Right lobe of liver (tissue), 6 donors: ENCODE results near the gene ELMO1. TPM values are rescaled to one million over a fixed set of nuclear protein-coding genes. Genes with fewer than 3 reads are reported as not detected.
A peak's percentile ranks its signal among the peaks of the same experiment; 100 is the strongest.

Source experiments
- ATAC-seq, 4 donors: fragments of 200-7000 bp; cut with Tn5 transposase; one replicate each; pipeline ENCODE4 v1.9.1; 2020; ENCODE audit warnings: mild to moderate bottlenecking in 4 of 4, moderate library complexity in 4 of 4
- DNase-seq, 3 donors: peaks; one replicate each; pipeline ENCODE4 v3.0.0-alpha.2; 2020
- H3K27ac ChIP-seq, 3 donors: fragments of 200-600 bp; one replicate each; pipeline ENCODE4 v1.8.0; 2022
- H3K27me3 ChIP-seq, 2 donors: fragments of 200-600 bp; one replicate each; pipeline ENCODE4 v1.8.0; 2022
- H3K36me3 ChIP-seq, 4 donors: fragments of 200-600 bp; sonication (generic) in 1 of 4; one replicate each; pipeline versions ENCODE4 v1.5.1 to v1.8.0; 2017 to 2022; ENCODE audit warnings: control low read depth in 1 of 4
- H3K4me1 ChIP-seq, 4 donors: fragments of 200-600 bp; sonication (generic) in 1 of 4; one replicate each; pipeline versions ENCODE4 v1.5.1 to v1.8.0; 2017 to 2022; ENCODE audit warnings: control low read depth in 1 of 4
- H3K4me3 ChIP-seq, 3 donors: fragments of 200-600 bp; one replicate each; pipeline ENCODE4 v1.8.0; 2022
- H3K9me3 ChIP-seq, 4 donors: fragments of 200-600 bp; sonication (generic) in 1 of 4; one replicate each; pipeline versions ENCODE4 v1.5.1 to v1.8.0; 2017 to 2022; ENCODE audit warnings: control low read depth in 1 of 4
- POLR2A ChIP-seq: fragments of 450-650 bp; IDR thresholded peaks from one replicate; pipeline ENCODE4 v1.6.1; 2017; ENCODE audit warnings: antibody characterized with exemption, mild to moderate bottlenecking
- WGBS: methylation state at CpG from one replicate; pipeline ENCODE4 v1.1.6; 2018; ENCODE audit warnings: low coverage, low lambda C conversion rate; ENCODE audit not compliant: insufficient coverage; ENCODE audit errors: missing lambda C conversion rate; 5-methylcytosine and 5-hydroxymethylcytosine counted together
- intact Hi-C, 2 donors: fragments of 100-400 bp; cut with DNase I; formaldehyde crosslinking; loops; one replicate each; pipeline versions ENCODE4 v1.11.2 to v1.14.1; 2022
- total RNA-seq, 6 experiments: library from RNA; depleted of rRNA in 2 of 6; stranded (reverse); fragments of >200 nt in 2 of 6; fragmentation: NEBNext Ultra II Directional in 3 of 6; extraction: Animal tissue kit (Norgen Biotek cat#: 25700) in 3 of 6; gene quantifications; one replicate each; pipeline versions ENCODE4 v1.1.0 to v1.2.4, GENCODE V29; 2016 to 2023
- TF ChIP-seq, protein P1 (sequence below), 4 donors: fragments of 200-600 bp in 3 of 4; fragments of 450-650 bp in 1 of 4; IDR thresholded peaks; one replicate each; pipeline versions ENCODE4 v1.5.1 to v1.8.0; 2016 to 2022; ENCODE audit warnings: antibody characterized with exemption in 4 of 4, mild to moderate bottlenecking in 2 of 4
- donor health status: DM: no; HTN: yes; CAD: no.
- donor health status: DM: no; HTN: no; CAD: no.
- donor health status: DM: no; HTN: no; CAD: no.
- donor health status: DM: no; HTN: yes; CAD: no.
- donor health status: DM: no; HTN: yes; CAD: no.

Gene ELMO1
- total RNA-seq, 6 experiments from 2014 or later = 18.4 to 55.4 (median 25.1) TPM

DNA sequence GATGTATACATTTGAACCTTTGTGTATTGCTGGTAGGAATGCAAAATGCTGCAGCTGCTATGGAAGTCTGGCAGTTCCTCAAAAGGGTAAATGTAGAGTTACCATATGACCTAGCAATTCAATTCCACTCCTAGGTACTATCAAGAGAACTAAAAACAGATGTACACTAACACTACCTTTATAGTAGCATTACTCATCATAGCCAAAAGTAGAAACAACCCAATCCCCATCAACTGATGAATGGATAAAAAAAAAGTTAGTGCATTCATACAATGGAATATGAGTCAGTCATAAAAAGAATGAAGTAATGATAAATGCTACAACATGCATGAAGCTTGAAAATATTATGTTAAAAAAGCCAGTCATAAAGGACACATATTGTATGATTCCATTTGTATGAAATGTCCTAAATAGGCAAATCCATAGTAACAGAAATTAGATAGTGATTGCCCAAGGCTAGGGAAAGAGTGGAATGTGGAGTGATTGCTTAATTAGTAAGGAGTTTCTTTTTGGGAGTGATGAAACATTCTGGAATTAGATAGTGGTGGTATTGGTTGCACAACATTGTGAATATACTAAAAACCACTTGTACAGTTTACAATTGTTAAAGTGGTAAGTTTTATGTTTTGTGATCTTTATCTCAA is 628.0 kb downstream of the ELMO1 start:
- peak; percentile 72 to 92 (median 90) for ATAC-seq
- no peaks in the 10 kb centered on the region for H3K9me3 ChIP-seq
- intact Hi-C loops = no loop called here
- peak overlapping the region in 2 of 3 donors; percentile 39 to 66 for H3K27ac ChIP-seq
- H3K27me3 ChIP-seq = no peaks in the 10 kb centered on the region
- no peaks in the 10 kb centered on the region for H3K36me3 ChIP-seq
- H3K4me1 ChIP-seq = peaks cover 0 to 10% (median 0%) of the 10 kb centered on the region in 4 donors
- no peak for DNase-seq
- TF ChIP-seq, protein P1, sequence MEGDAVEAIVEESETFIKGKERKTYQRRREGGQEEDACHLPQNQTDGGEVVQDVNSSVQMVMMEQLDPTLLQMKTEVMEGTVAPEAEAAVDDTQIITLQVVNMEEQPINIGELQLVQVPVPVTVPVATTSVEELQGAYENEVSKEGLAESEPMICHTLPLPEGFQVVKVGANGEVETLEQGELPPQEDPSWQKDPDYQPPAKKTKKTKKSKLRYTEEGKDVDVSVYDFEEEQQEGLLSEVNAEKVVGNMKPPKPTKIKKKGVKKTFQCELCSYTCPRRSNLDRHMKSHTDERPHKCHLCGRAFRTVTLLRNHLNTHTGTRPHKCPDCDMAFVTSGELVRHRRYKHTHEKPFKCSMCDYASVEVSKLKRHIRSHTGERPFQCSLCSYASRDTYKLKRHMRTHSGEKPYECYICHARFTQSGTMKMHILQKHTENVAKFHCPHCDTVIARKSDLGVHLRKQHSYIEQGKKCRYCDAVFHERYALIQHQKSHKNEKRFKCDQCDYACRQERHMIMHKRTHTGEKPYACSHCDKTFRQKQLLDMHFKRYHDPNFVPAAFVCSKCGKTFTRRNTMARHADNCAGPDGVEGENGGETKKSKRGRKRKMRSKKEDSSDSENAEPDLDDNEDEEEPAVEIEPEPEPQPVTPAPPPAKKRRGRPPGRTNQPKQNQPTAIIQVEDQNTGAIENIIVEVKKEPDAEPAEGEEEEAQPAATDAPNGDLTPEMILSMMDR (IDR thresholded peaks at IDR 0.05) = no peak
- TF ChIP-seq POLR2A = no peak
- no peak overlapping the region for H3K4me3 ChIP-seq

DNA sequence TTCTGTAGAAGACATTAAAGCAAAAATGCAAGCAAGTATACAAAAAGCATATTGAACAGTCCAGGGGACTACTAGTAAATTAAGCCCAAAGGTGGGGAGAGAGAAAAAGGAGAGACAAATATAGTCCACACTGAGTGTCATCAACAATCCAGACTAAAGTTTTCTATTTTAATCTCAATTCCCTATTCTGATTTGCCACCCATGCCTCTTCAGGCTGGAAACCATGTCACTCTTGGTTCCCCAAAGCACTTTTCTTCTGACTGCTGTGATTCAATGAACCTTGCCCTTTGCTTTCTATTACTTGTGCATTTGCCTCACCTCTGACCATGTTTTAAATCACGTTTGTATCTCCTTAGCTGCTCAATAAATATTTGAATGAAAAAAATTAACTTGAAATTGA is 629.0 kb downstream of the ELMO1 start:
- WGBS = 29% methylated on average over 1 of the region's 1 CpG
- no peak overlapping the region for H3K4me3 ChIP-seq
- H3K4me1 ChIP-seq = peaks cover 0 to 10% (median 0%) of the 10 kb centered on the region in 4 donors
- DNase-seq (no peak), ATAC-seq (peak in 2 of 4 donors; percentile 28 to 45)
- TF ChIP-seq, protein P1 (IDR thresholded peaks at IDR 0.05) = no peak
- TF ChIP-seq POLR2A = no peak
- H3K36me3 ChIP-seq = no peaks in the 10 kb centered on the region
- no peaks in the 10 kb centered on the region for H3K27me3 ChIP-seq
- H3K27ac ChIP-seq = no peak overlapping the region
- no peaks in the 10 kb centered on the region for H3K9me3 ChIP-seq
- intact Hi-C loops = no loop called here

DNA sequence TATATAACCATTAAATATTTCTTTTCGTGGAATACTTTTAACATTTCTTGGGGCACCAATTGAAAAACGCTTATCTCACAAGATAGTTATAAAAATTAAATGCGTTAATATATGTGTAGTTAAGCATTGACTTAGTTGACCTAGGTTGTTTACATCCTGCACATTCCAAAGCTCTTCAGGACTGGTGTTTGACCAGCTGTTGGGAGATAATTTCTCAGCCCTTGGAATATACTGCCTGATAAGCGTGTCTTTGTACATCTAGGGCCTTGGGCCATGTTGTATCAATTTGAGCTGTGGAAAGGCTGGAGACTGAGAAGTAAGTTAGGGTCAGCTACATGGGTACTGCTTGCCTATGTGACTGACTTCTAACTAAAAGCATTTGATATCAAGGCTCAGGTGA is 634.4 kb downstream of the ELMO1 start:
- 66% methylated on average over 4 of the region's 4 CpGs for WGBS
- TF ChIP-seq, protein P1 (IDR thresholded peaks at IDR 0.05) = no peak
- TF ChIP-seq POLR2A = no peak
- H3K4me1 ChIP-seq = no peaks in the 10 kb centered on the region
- no peaks in the 10 kb centered on the region for H3K27me3 ChIP-seq
- no peaks in the 10 kb centered on the region for H3K36me3 ChIP-seq
- intact Hi-C loops = no loop called here
- DNase-seq = no peak
- no peak for ATAC-seq
- no peaks in the 10 kb centered on the region for H3K9me3 ChIP-seq
- no peak overlapping the region for H3K4me3 ChIP-seq
- H3K27ac ChIP-seq = no peak overlapping the region

DNA sequence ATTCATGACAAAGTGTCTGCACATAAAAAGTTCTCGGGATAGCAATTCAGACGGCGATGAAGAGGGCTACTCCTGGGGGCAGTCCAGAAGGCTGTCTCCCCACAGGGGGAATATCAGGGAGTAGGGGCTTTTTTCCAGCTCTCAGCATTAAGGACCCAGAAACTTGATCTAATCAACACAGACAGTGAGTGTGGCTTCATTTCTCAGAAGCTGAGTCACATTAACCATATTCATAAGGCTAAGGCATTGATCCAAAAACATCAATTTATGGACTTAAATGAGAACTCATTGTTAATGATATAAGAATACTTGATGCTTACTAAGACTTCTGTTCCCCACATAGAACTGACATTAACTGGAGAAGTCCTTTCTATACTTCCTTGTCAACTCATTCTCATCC is 636.9 kb downstream of the ELMO1 start:
- Histone ChIP-seq H3K4me3 (no peak overlapping the region), H3K4me1 (no peaks in the 10 kb centered on the region), H3K36me3 (no peaks in the 10 kb centered on the region), H3K27me3 (no peaks in the 10 kb centered on the region), H3K9me3 (no peaks in the 10 kb centered on the region), H3K27ac (no peak overlapping the region)
- ATAC-seq = no peak
- no peak for DNase-seq
- 55% methylated on average over 3 of the region's 3 CpGs for WGBS
- no peak for TF ChIP-seq POLR2A
- TF ChIP-seq, protein P1 (IDR thresholded peaks at IDR 0.05) = no peak
- intact Hi-C loops = no loop called here

DNA sequence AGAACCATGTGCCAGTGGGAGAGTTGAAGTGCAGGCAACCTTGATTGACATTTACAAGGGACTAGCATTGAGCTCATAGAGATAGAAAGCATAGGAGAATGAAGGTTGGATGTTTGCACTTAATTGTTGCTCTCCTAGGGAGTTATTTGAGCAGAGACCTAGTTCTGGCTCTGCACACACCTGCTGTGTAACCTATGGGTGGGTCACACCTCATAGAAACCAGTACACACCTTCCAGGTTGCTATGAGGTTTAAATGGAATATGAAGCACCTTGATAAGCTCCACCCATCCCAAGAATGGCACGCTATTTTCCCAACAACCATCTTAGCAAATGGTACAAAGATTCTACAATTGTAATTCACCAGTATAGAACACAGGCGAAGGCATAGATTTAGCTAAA is 638.2 kb downstream of the ELMO1 start:
- intact Hi-C loops = no loop called here
- TF ChIP-seq POLR2A = no peak
- TF ChIP-seq, protein P1 (IDR thresholded peaks at IDR 0.05) = no peak
- Histone ChIP-seq H3K9me3 (no peaks in the 10 kb centered on the region), H3K27ac (no peak overlapping the region), H3K27me3 (no peaks in the 10 kb centered on the region), H3K36me3 (no peaks in the 10 kb centered on the region), H3K4me1 (no peaks in the 10 kb centered on the region), H3K4me3 (no peak overlapping the region)
- DNase-seq = no peak
- no peak for ATAC-seq
- WGBS = 46% methylated on average over 2 of the region's 2 CpGs
